OCI-LY7 (cell line): ENCODE data around the gene CBFA2T3.

Source experiments
- EZH2phosphoT487 ChIP-seq: fragments of 200-600 bp; sonication (generic); IDR thresholded peaks from 2 replicates; pipeline ENCODE4 v1.6.1; 2018; ENCODE audit warnings: low read depth, borderline replicate concordance, mild to moderate bottlenecking, mixed run types, antibody characterized with exemption, low read length, moderate library complexity, mixed read lengths
- TF ChIP-seq, protein P1 (sequence below): fragments of 200-600 bp; sonication (generic); conservative IDR thresholded peaks from 2 replicates; pipeline ENCODE4 v1.5.1; 2014; ENCODE audit warnings: mild to moderate bottlenecking, antibody characterized with exemption, low read length, moderate library complexity, mixed read lengths

DNA sequence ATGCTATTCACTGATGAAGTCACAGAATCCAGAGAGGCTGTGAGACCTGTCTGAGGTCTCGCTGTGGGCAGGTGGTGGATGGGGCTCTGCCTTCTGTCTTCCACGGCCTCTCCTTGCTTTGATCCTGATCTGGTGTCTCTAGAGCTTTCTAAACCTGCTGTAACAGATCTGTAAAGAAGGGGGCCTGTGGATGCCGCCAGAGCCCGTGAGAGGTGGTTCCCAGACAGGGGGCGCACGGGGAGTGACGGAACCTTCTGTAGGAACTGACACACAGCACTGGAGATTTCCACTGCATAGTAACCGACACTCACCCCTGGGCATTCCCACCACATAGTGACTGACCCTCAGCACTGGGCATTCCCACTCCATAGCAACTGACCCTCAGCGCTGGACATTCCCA is 16.0 kb downstream of the CBFA2T3 start:
- TF ChIP-seq, protein P1, sequence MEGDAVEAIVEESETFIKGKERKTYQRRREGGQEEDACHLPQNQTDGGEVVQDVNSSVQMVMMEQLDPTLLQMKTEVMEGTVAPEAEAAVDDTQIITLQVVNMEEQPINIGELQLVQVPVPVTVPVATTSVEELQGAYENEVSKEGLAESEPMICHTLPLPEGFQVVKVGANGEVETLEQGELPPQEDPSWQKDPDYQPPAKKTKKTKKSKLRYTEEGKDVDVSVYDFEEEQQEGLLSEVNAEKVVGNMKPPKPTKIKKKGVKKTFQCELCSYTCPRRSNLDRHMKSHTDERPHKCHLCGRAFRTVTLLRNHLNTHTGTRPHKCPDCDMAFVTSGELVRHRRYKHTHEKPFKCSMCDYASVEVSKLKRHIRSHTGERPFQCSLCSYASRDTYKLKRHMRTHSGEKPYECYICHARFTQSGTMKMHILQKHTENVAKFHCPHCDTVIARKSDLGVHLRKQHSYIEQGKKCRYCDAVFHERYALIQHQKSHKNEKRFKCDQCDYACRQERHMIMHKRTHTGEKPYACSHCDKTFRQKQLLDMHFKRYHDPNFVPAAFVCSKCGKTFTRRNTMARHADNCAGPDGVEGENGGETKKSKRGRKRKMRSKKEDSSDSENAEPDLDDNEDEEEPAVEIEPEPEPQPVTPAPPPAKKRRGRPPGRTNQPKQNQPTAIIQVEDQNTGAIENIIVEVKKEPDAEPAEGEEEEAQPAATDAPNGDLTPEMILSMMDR = no peak
- no peak for TF ChIP-seq EZH2phosphoT487
